Central memory CD8-positive, alpha-beta T cell (primary cell): ENCODE measurements around the gene RMI2.
A peak's percentile ranks its signal among the peaks of the same experiment; 100 is the strongest.

ENCODE experiments used
- ATAC-seq: fragments of 150-1000 bp; cut with Tn5 transposase; replicated peaks from 2 replicates; pipeline ENCODE4 v1.10.0; 2022; ENCODE audit warnings: mild to moderate bottlenecking, moderate FRiP score, moderate number of reproducible peaks; ENCODE audit not compliant: poor library complexity, severe bottlenecking; ENCODE audit errors: extremely low read depth
- DNase-seq, 2 donors: peaks; one replicate each; pipeline ENCODE4 v3.0.0; 2021; ENCODE audit warnings: low spot score in 2 of 2
- H3K27ac Mint-ChIP-seq: one replicate; pipeline ENCODE4 v1.8.0; 2022; ENCODE audit warnings: low read depth, mild to moderate bottlenecking, moderate library complexity, mixed read lengths
- H3K27me3 Mint-ChIP-seq: one replicate; pipeline ENCODE4 v1.8.0; 2022; ENCODE audit warnings: mixed read lengths
- H3K36me3 Mint-ChIP-seq: one replicate; pipeline ENCODE4 v1.8.0; 2022; ENCODE audit warnings: mild to moderate bottlenecking, moderate library complexity, mixed read lengths; ENCODE audit not compliant: insufficient read depth
- H3K4me1 Mint-ChIP-seq: one replicate; pipeline ENCODE4 v1.8.0; 2022; ENCODE audit warnings: mixed read lengths
- H3K4me3 Mint-ChIP-seq: one replicate; pipeline ENCODE4 v1.8.0; 2022; ENCODE audit warnings: mild to moderate bottlenecking, moderate library complexity, mixed read lengths
- H3K9me3 Mint-ChIP-seq: one replicate; pipeline ENCODE4 v1.8.0; 2022; ENCODE audit warnings: mixed read lengths

Gene RMI2

GRCh38 chr16:11314309-11314894, 30.9 kb upstream of the RMI2 start:
- Mint-ChIP-seq H3K9me3 (no peaks in the 10 kb centered on the region), H3K4me1 (peaks cover 23% of the 10 kb centered on the region), H3K27ac (no peak overlapping the region), H3K27me3 (no peaks in the 10 kb centered on the region), H3K4me3 (no peak overlapping the region), H3K36me3 (peaks cover 2% of the 10 kb centered on the region)
- ATAC-seq: no peak
- no peak for DNase-seq

- DNase-seq (no peak), ATAC-seq (no peak)
- Mint-ChIP-seq H3K36me3 (peaks cover 2% of the 10 kb centered on the region), H3K4me1 (peaks cover 17% of the 10 kb centered on the region), H3K9me3 (no peaks in the 10 kb centered on the region), H3K4me3 (no peak overlapping the region), H3K27me3 (no peaks in the 10 kb centered on the region), H3K27ac (no peak overlapping the region)
Observed at GRCh38 chr16:11315510-11315909, 29.7 kb upstream of the RMI2 start.

DNA sequence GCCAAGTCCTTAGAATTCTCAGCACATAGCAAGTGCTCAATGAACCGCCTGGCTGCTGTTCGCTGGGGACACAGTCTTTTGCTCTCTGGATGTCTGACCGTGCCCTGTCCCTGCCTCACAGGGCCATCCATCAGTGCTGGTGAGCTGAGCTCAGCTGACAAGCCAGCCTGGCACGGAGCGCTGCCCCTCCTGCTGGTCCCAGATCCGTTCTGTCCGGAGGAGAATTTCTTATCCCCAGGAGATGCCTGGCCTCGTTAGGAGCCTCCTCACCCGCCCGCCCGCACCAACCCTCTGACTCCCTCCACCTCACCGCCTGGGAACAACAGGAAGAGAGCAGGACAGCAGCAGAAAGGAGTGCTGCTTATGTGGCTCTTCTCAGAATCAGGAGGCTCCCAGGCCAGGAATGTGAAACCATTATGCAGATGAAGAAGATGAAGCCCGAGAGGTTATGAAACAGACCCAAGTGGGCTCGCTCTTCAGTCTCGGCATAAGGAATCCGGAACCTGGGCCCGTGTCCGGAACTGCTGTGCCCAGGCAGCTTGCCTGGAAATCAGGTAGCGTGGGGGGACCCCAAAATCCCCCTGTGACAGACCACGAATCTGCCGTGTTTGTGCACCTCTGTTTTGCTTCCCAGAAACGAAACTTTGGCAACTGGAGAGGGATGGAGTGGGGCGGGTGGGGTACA, 28.8 kb upstream of the RMI2 start:
- DNase-seq: no peak
- H3K4me3 Mint-ChIP-seq: no peak overlapping the region
- H3K27ac Mint-ChIP-seq: no peak overlapping the region
- no peaks in the 10 kb centered on the region for H3K9me3 Mint-ChIP-seq
- H3K36me3 Mint-ChIP-seq: peaks cover 2% of the 10 kb centered on the region
- H3K4me1 Mint-ChIP-seq: peaks cover 13% of the 10 kb centered on the region
- ATAC-seq: no peak
- no peaks in the 10 kb centered on the region for H3K27me3 Mint-ChIP-seq

DNA sequence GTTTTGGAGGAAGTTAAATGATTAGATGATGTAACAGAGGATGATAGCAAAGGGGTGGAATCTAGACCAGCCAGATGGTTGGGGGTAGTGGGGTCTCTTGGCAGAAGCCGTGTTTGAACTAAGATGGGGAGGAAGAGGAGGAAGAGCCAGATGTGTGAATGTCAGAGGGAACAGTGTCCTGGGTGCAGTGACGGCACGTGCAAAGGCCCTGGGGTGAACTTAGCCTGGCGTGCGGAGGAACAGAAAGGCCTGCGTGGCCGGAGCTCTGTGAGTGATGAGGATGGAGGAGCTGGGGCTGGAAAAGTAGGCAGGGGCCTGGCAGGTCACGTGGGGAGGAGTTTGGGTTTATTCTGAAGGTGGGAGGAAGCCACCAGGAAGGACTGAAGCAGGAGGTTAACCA, 26.4 kb upstream of the RMI2 start:
- Mint-ChIP-seq H3K4me3 (no peak overlapping the region), H3K27me3 (no peaks in the 10 kb centered on the region), H3K36me3 (no peaks in the 10 kb centered on the region), H3K27ac (no peak overlapping the region), H3K9me3 (no peaks in the 10 kb centered on the region), H3K4me1 (no peaks in the 10 kb centered on the region)
- ATAC-seq (no peak), DNase-seq (no peak)

- ATAC-seq: no peak
- no peaks in the 10 kb centered on the region for H3K9me3 Mint-ChIP-seq
- no peak for DNase-seq
- no peaks in the 10 kb centered on the region for H3K36me3 Mint-ChIP-seq
- H3K27me3 Mint-ChIP-seq: no peaks in the 10 kb centered on the region
- no peak overlapping the region for H3K4me3 Mint-ChIP-seq
- H3K27ac Mint-ChIP-seq: no peak overlapping the region
- H3K4me1 Mint-ChIP-seq: peaks cover under 1% of the 10 kb centered on the region
Observed at GRCh38 chr16:11319529-11320146, 25.6 kb upstream of the RMI2 start.

GRCh38 chr16:11320170-11320569, 25.1 kb upstream of the RMI2 start:
- DNase-seq (no peak), ATAC-seq (no peak)
- Mint-ChIP-seq H3K27ac (no peak overlapping the region), H3K27me3 (no peaks in the 10 kb centered on the region), H3K9me3 (no peaks in the 10 kb centered on the region), H3K36me3 (no peaks in the 10 kb centered on the region), H3K4me3 (no peak overlapping the region), H3K4me1 (peaks cover 6% of the 10 kb centered on the region)

GRCh38 chr16:11321662-11322061, 23.6 kb upstream of the RMI2 start:
- no peak for ATAC-seq
- Mint-ChIP-seq H3K36me3 (no peaks in the 10 kb centered on the region), H3K4me3 (no peak overlapping the region), H3K9me3 (no peaks in the 10 kb centered on the region), H3K27ac (no peak overlapping the region), H3K4me1 (peaks cover 11% of the 10 kb centered on the region), H3K27me3 (peaks cover 1% of the 10 kb centered on the region)
- no peak for DNase-seq

DNA sequence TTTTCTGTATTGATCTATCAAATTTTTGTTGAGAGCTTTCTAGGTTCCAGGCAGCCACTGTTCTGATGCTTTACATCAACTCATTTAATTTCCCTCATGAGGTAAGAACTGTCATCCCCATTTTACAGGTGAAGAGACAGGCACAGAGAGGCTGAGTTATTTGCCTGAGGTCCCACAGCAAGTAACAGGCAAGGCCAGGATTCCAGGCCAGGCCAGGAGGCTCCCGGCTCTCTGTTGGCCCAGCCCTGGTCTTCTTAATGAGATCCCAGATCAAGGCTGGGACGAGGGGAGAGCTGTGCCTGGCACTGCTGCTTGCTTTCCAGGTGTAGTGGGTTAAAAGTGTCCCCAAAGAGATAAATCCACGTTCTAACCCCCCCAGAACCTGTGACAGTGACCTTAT, 22.4 kb upstream of the RMI2 start:
- H3K4me1 Mint-ChIP-seq: peaks cover 22% of the 10 kb centered on the region
- no peaks in the 10 kb centered on the region for H3K9me3 Mint-ChIP-seq
- no peaks in the 10 kb centered on the region for H3K36me3 Mint-ChIP-seq
- DNase-seq (no peak), ATAC-seq (no peak)
- H3K27me3 Mint-ChIP-seq: peaks cover 13% of the 10 kb centered on the region
- H3K4me3 Mint-ChIP-seq: no peak overlapping the region
- H3K27ac Mint-ChIP-seq: no peak overlapping the region

DNA sequence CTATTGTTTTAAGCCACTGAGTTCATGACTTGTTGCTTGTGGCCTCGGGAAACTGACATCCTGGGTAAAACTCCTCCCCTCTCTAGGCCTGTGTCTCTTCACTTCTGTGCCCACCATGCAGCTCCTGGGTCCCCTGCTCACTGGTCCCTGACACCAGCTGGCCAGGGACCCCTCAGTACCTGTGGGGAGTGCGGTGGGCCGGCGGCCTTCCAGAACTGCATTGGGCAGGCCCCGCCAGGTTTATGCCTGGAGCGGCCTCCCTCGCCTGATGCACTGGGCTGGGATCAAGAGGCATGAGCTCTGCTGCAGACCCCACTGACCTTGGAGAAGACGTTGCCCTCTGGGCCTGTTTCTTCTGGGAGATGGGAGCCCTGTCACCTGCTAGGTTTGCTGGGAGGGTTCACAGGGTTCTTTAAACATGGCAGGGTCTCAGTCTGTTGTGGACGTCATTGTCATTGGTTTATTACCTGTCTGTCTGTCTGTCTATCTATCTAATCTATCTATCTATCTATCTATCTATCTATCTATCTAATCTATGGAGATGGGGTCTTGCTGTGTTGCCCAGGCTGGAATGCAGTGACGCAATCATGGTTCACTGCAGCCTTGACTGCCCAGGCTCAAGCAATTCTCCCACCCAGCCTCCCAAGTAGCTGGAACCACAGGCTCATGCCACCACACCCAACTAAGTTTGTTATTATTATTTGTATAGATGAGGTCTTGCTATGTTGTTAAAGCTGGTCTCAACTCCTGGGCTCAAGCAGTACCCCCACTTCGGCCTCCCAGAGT, 21.5 kb upstream of the RMI2 start:
- H3K4me3 Mint-ChIP-seq: no peak overlapping the region

GRCh38 chr16:11325404-11326083, 19.7 kb upstream of the RMI2 start:
- H3K4me3 Mint-ChIP-seq: no peak overlapping the region
- DNase-seq (no peak), ATAC-seq (no peak)
- peaks cover 36% of the 10 kb centered on the region for H3K4me1 Mint-ChIP-seq
- peaks cover 2% of the 10 kb centered on the region for H3K36me3 Mint-ChIP-seq
- H3K27me3 Mint-ChIP-seq: peaks cover 20% of the 10 kb centered on the region
- no peak overlapping the region for H3K27ac Mint-ChIP-seq
- no peaks in the 10 kb centered on the region for H3K9me3 Mint-ChIP-seq

More for the DNA sequence above, 21.5 kb upstream of the RMI2 start:
- Mint-ChIP-seq H3K36me3 (peaks cover 2% of the 10 kb centered on the region), H3K4me1 (peaks cover 32% of the 10 kb centered on the region), H3K27ac (no peak overlapping the region), H3K9me3 (no peaks in the 10 kb centered on the region), H3K27me3 (peaks cover 20% of the 10 kb centered on the region)
- ATAC-seq (no peak), DNase-seq (no peak)

DNA sequence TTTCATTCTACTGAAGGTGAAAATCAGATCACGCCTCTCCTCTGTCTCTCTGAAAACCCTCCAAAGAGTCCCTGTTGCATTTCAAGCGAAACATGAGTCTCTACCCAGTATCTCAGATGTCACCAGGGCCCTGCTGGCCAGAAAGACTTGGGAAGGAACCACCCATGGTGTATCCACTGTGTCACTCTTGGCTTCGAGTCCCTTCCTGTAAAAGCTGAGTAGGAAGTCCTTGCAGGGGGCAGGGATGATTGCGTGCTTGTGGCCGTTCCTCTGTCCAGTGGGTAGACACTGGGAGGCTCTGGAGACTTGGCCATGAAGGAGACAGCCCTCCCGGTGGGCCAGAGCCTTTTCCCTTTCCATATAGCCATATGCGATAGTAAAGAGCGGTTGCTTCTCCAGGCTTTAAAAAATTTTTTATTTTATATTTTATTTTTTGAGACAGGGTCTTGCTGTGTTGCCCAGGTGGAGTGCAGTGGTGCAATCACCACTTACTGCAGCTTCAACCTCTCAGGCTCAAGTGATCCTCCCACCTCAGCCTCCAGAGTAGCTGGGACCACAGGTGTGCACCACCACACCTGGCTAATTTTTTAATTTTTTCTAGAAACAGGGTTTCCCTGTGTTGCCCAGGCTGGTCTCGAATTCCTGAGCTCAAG, 19.0 kb upstream of the RMI2 start:
- no peak for DNase-seq
- no peak for ATAC-seq
- peaks cover 2% of the 10 kb centered on the region for H3K36me3 Mint-ChIP-seq
- H3K4me3 Mint-ChIP-seq: no peak overlapping the region
- H3K27me3 Mint-ChIP-seq: peaks cover 20% of the 10 kb centered on the region
- H3K4me1 Mint-ChIP-seq: peaks cover 36% of the 10 kb centered on the region
- H3K27ac Mint-ChIP-seq: no peak overlapping the region
- no peaks in the 10 kb centered on the region for H3K9me3 Mint-ChIP-seq

- Mint-ChIP-seq H3K4me1 (peaks cover 36% of the 10 kb centered on the region), H3K27me3 (peaks cover 20% of the 10 kb centered on the region), H3K9me3 (no peaks in the 10 kb centered on the region), H3K4me3 (peak overlapping the region; percentile 65), H3K27ac (peak overlapping the region; percentile 27), H3K36me3 (peaks cover 2% of the 10 kb centered on the region)
- DNase-seq (no peak), ATAC-seq (no peak)
Observed at GRCh38 chr16:11326737-11327276, 18.5 kb upstream of the RMI2 start.
